ENCODE measurements around the gene HOXD8.

Gene HOXD8

GRCh38 chr2:176099728-176100546 is 29.6 kb upstream of the HOXD8 start, which contains the start of gene HOXD12:
HOXD12 (plus strand) TSS chr2:176099795; CDS start chr2:176099802, 7 bp downstream.
- Histone ChIP-seq H3K27me3 (peaks cover 100% of the 10 kb centered on the region), H3K27ac (no peak within 1 kb of the TSS), H3K4me1 (ENCODE audit: control insufficient read depth in 1 of 2, insufficient read depth in 1 of 2, low read depth in 1 of 2, low read length in 1 of 2) (peaks cover 19 to 27% of the 10 kb centered on the region in 2 experiments), H3K36me3 (no peaks in the 10 kb centered on the region), H3K9me3 (no peaks in the 10 kb centered on the region), H3K4me3 (ENCODE audit: low read depth in 1 of 2, low read length in 1 of 2) (no peak within 1 kb of the TSS)
- no peak for TF ChIP-seq CTCF (IDR thresholded peaks at IDR 0.05)

DNA sequence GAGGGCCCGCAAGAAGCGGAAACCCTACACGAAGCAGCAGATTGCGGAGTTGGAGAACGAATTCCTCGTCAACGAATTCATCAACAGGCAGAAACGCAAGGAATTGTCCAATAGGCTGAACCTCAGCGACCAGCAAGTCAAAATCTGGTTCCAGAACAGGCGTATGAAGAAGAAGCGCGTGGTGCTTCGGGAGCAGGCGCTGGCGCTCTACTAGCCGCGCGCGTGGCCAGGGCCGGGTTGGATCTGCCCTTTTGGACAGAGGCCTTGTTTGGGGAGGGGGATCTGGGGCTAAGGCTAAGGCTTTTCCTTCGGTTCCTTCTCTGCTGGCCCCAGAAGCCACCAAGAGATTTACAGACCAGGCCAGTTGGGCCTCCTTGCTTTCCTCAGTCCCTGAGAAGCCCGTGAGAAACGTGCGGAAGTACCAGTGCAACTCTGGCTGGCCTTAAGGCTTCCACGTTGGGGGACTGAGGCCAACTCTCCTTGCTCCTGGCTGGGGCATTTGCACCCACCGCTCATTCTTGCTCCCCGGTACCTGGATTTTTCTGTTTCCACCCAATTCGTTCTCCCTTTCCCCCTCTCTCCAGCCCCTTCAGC is 28.9 kb upstream of the HOXD8 start:
- Histone ChIP-seq H3K4me3 (ENCODE audit: low read depth in 1 of 2, low read length in 1 of 2) (no peak overlapping the region), H3K4me1 (ENCODE audit: control insufficient read depth in 1 of 2, insufficient read depth in 1 of 2, low read depth in 1 of 2, low read length in 1 of 2) (peaks cover 19 to 27% of the 10 kb centered on the region in 2 experiments), H3K36me3 (no peaks in the 10 kb centered on the region), H3K27me3 (peaks cover 100% of the 10 kb centered on the region), H3K27ac (no peak overlapping the region), H3K9me3 (no peaks in the 10 kb centered on the region)
- TF ChIP-seq CTCF (IDR thresholded peaks at IDR 0.05), result no peak

GRCh38 chr2:176101216-176101830 is 28.2 kb upstream of the HOXD8 start:
- Histone ChIP-seq H3K27me3 (peaks cover 100% of the 10 kb centered on the region), H3K9me3 (no peaks in the 10 kb centered on the region), H3K36me3 (no peaks in the 10 kb centered on the region), H3K4me3 (ENCODE audit: low read depth in 1 of 2, low read length in 1 of 2) (no peak overlapping the region), H3K4me1 (ENCODE audit: control insufficient read depth in 1 of 2, insufficient read depth in 1 of 2, low read depth in 1 of 2, low read length in 1 of 2) (peaks cover 19 to 24% of the 10 kb centered on the region in 2 experiments), H3K27ac (no peak overlapping the region)
- TF ChIP-seq CTCF (IDR thresholded peaks at IDR 0.05), result no peak

GRCh38 chr2:176101842-176102241 is 27.7 kb upstream of the HOXD8 start:
- H3K4me1 ChIP-seq (ENCODE audit: control insufficient read depth in 1 of 2, insufficient read depth in 1 of 2, low read depth in 1 of 2, low read length in 1 of 2), result peaks cover 18 to 24% of the 10 kb centered on the region in 2 experiments
- H3K27me3 ChIP-seq, result peaks cover 100% of the 10 kb centered on the region
- H3K36me3 ChIP-seq, result no peaks in the 10 kb centered on the region
- H3K9me3 ChIP-seq, result no peaks in the 10 kb centered on the region
- H3K27ac ChIP-seq, result no peak overlapping the region
- no peak overlapping the region for H3K4me3 ChIP-seq (ENCODE audit: low read depth in 1 of 2, low read length in 1 of 2)
- TF ChIP-seq CTCF (IDR thresholded peaks at IDR 0.05), result no peak

GRCh38 chr2:176102309-176102866 is 27.1 kb upstream of the HOXD8 start:
- TF ChIP-seq CTCF (IDR thresholded peaks at IDR 0.05), result no peak
- Histone ChIP-seq H3K4me1 (ENCODE audit: control insufficient read depth in 1 of 2, insufficient read depth in 1 of 2, low read depth in 1 of 2, low read length in 1 of 2) (peaks cover 17 to 24% of the 10 kb centered on the region in 2 experiments), H3K27me3 (peaks cover 100% of the 10 kb centered on the region), H3K36me3 (no peaks in the 10 kb centered on the region), H3K27ac (no peak overlapping the region), H3K4me3 (ENCODE audit: low read depth in 1 of 2, low read length in 1 of 2) (no peak overlapping the region), H3K9me3 (no peaks in the 10 kb centered on the region)

All from neutrophil (primary cell).